GM21737 (cell line): ENCODE results near the gene CSNK1G2.

ENCODE experiments used
- ATAC-seq: cut with Tn5 transposase; IDR thresholded peaks from one replicate; pipeline ENCODE4 v1.9.1; 2021; ENCODE audit warnings: mild to moderate bottlenecking, moderate library complexity; ENCODE audit not compliant: unreplicated experiment

CSNK1G2 gene

GRCh38 chr19:1943661-1944087 is 2.7 kb downstream of the CSNK1G2 start:
- no peak for ATAC-seq

- no peak for ATAC-seq
Measured at GRCh38 chr19:1944088-1944915, 3.3 kb downstream of the CSNK1G2 start.

GRCh38 chr19:1944916-1945561 is 4.1 kb downstream of the CSNK1G2 start:
- ATAC-seq = no peak

GRCh38 chr19:1945899-1946298 is 4.9 kb downstream of the CSNK1G2 start:
- ATAC-seq = no peak

GRCh38 chr19:1947651-1948209 is 6.8 kb downstream of the CSNK1G2 start:
- no peak for ATAC-seq

- ATAC-seq = no peak
Measured at GRCh38 chr19:1949304-1950101, 8.5 kb downstream of the CSNK1G2 start.

- ATAC-seq = no peak
Measured at GRCh38 chr19:1950640-1951039, 9.7 kb downstream of the CSNK1G2 start.

- no peak for ATAC-seq
Measured at GRCh38 chr19:1952635-1953034, 11.7 kb downstream of the CSNK1G2 start.

GRCh38 chr19:1953037-1953436 is 12.1 kb downstream of the CSNK1G2 start:
- ATAC-seq = no peak

GRCh38 chr19:1953441-1954094 is 12.6 kb downstream of the CSNK1G2 start:
- no peak for ATAC-seq

GRCh38 chr19:1954532-1954933 is 13.6 kb downstream of the CSNK1G2 start:
- no peak for ATAC-seq

GRCh38 chr19:1955171-1956121 is 14.5 kb downstream of the CSNK1G2 start:
- ATAC-seq = no peak

GRCh38 chr19:1956122-1956494 is 15.1 kb downstream of the CSNK1G2 start:
- ATAC-seq = no peak

GRCh38 chr19:1956868-1957492 is 16.0 kb downstream of the CSNK1G2 start:
- no peak for ATAC-seq

GRCh38 chr19:1957562-1958248 is 16.7 kb downstream of the CSNK1G2 start:
- ATAC-seq = no peak

GRCh38 chr19:1959928-1960589 is 19.1 kb downstream of the CSNK1G2 start:
- no peak for ATAC-seq

GRCh38 chr19:1961000-1961883 is 20.3 kb downstream of the CSNK1G2 start:
- no peak for ATAC-seq
